ENCODE data around the gene NAT8L.

Gene NAT8L

DNA sequence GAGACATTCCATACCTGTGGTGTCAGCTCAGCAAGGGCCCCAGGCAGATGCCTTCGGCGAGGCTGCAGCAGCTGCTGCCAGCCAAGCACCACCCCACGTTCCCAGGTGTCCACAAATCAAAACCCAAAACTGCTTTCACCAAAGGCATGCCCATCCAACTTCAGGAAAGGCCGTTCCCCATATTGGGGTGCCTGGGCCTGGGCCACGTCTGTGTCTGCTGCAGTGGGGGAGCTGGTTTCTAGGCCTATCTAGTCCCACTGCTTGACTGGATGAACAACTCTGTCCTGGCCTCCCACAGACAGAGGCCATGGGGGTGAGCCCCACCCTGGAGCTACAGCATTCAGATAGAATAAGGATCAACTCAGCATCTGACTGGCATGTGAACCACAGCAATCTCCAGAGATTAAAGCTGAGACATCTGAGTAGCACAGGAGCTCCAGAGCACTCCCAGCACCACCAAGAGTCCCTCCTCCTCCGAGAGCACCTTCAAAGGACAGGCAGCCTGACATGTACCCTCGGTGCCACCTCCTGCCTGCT, 37.0 kb downstream of the NAT8L start:
- DNase-seq = no peak

DNA sequence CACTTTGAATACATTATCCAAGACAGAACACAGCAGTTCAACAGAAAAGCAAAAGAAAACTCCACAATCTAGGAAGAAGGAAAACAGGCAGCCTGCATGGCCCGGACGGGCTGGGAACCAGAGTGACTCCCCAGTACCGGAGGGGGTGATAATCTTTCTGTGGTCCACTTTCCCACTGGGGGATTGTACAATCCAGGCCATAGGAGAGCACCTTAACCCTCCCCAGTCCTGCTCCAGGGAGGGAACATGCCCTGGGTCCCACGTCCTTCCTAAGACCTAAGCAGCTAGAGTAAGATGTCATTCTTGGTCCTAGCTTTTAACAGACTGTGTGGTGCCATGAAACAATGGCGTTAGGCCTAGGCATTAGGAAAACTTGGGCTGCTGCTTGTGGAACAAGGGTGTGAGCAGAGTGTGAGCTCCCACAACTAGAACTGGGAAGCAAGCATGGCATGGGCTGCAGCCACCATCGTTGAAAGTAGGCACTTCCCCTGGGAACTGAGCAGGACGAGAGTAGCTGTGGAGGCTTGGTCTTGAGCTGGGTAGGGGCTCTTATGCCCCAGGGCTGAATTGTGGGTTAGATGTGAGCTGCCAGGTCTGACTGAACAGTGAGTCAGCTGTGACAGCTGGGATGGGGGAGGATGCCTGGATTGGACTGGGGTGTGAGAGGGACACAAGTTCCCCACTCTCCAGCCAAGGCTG, 42.4 kb downstream of the NAT8L start:
- no peak for DNase-seq

DNA sequence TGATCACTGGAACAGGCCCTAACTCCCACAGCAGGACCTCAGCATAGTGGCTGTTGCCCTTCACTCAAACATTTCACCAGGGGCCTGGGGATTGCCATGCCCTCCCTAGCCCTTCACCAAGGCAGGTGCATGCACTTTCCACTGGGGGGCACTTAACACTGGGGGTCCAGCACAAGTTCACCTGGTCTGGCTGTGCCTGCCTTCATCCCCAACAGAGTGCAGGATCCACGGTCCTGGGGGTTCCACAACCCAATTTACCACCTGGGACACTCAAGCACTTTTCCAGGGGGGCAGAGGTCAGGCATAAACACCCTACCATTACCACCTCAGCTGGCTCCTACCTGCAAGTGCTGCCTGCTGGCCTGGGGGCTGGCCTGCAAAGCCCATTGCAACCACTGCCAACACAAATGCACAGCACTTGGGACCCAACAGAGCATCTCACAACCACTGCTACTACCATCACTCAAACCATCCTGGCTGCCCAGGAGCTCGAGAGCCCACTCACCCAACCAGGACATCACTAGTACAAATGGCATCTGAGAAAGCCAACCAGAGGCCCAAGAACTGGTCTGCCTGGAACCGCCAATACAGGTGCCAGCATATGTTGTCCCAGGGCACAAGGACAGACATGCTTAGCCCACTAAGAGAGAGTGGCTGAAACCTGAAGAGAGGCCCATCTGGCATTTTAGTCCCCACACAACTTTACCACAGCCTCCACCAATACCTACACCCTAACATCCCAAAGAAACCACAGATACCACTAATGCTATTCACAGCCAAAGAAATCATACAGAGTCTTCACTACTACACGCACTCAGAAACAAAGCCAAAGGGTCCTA, 43.1 kb downstream of the NAT8L start:
- DNase-seq = no peak

DNA sequence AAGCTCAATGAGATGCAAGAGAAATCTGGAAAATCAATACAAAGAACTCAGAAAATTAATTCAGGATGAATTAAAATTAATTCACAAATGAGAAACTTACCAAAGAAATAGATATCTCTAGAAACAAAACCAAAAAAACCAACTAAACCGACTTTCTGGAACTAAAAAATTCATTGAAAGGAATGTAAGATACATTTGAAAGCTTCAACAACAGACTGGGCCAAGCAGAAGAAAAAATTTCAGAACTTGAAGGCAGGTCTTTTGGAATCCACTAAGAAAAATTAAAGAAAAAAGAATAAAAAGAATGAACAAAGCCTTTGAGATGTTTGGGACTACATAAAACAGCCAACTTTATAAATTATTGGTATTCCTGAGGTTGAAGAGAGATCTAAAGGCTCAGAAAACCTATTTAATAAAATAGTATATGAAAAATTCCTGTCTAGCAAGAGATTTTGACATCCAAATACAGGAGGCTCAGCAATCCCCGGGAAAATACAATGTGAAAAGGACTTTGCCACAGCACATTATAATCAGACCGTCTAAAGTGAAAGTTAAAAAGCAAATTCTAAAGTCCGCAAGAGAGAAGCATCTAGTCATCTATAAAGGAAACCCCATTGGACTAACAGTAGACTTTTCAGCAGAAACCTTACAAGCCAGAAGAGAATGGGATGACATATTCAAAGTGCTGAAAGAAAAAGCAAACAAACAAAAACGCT, 44.2 kb downstream of the NAT8L start:
- DNase-seq = no peak

DNA sequence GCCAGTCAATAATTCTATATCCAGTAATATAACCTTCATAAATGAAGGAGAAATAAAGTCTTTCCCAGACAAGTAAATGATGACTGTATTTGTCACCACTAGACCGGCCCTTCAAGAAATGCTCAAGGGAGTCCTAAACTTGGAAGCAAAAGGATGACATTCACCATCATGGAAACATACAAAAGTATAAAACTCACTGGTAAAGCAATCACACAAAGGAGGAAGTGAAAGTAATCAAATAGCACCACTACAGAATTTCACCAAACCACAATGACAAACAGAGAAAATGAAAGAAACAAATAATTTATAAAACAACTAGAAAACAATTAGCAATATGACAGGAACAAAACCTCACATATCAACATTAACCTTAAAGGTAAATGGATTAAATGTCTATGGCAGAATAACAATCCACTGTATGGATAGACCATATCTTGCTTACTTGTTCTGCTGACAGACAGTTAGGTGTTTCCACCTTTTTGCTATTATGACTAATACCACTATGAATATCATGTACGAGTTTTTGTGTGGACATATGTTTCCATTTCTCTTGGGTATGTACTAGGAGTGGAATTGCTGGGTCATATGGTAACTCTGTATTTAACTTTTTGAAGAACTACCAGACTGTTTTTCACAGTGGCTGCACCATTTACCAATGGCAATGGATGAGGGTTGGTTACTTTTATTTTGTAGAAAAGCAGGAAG, 44.9 kb downstream of the NAT8L start:
- DNase-seq = no peak

DNA sequence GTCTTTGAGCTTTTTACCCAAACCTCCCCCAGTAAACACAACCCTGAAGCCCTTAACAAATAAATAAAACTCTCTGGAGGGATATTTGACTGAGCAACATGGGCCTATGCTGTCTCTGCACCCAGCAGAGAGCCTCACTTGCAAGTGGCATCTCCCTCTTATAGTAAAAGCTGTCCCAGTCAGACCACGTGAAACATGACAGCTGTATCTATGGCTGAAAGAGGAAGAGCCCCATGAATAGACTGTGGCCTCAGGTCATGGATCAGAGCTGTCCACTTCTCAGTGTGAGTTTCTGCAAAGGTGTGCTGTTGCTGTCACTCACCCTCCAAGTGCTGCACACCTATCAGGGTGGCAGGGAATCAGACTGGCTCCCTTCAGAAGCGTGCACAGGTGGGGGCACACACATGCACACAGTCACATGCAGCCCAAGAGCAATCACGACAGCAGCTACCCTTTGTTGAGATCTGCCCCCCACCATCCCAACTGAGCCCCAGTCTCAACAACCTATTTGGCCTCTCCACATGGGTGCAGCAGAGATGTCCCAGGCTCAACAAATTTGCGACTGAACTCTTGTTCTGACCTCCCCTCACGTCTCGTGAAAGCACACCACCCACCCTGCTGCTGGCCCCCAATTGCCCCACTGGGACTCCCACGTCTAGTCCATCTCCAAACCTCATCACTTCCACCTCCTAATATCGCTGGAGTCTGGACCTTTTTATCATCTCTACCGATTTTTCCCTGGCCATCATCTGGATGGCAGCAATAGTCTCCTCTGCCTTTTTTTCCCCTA, 45.6 kb downstream of the NAT8L start:
- DNase-seq = no peak

DNA sequence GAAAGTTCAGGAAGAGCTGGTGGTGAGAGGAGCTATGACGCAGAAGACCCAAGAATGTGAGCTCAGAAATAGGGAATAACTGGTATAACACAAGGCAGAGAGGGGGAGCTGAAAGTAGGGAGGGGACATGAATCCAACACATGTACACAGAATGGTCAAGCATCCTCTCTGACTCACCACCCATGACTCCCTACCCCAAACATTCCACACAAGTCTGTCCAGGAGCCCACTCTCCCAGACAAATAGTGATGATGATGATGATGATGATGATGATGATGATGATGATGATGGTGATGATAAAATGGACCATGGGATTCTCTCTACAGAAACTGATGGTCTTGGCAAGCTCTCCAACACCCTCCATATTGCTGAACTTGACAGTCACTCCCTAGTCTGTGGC, 46.4 kb downstream of the NAT8L start:
- no peak for DNase-seq

DNA sequence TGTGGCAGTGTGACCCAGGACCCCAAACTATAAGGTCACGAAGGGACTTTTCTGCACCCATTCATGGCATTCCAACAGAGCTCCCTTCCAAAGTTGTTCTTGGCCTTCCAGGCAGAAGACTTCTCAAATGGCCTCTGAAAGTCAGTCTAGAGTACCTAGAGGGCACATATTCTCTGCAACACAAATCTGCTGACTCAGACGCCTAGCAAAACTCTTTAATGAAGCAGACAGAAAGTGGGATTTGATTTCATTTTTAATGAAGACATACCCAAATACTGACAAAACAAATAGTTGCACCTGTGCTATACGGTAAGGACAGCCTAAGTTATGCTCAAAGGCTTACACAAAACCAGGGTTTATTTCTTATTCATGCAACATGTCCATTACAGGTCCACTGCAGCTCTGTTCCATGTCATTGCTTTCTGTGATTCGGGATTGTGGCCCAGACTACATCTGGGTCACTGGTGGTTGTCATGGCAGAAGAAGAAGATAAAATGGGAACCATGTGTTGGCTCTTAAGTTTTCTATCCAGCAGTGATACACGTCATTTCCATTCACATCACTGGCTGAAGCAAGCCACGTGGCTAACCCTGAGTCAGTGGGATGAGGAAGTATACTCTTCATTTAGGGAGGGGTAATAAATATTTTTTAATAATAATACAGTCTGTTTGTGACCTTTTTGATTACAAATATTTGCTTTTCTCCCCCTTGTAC, 57.7 kb downstream of the NAT8L start:
- no peak for DNase-seq

All from NCI-H524 treated with DMSO at 0.1 percent for 48 hours (cell line).